Dedifferentiated amniotic fluid mesenchymal stem cell (primary cell): ENCODE measurements around the gene DYRK4.
"Not testable (repeated sequence)": the region's sequence is repeated elsewhere in the genome, so short reads cannot be mapped to it uniquely, and the experiment has no call there.

Experiments
- DNase-seq: peaks from one replicate; pipeline ENCODE4 v3.0.0-alpha.2; 2016; ENCODE audit errors: extremely low spot score

Gene DYRK4, protein sequence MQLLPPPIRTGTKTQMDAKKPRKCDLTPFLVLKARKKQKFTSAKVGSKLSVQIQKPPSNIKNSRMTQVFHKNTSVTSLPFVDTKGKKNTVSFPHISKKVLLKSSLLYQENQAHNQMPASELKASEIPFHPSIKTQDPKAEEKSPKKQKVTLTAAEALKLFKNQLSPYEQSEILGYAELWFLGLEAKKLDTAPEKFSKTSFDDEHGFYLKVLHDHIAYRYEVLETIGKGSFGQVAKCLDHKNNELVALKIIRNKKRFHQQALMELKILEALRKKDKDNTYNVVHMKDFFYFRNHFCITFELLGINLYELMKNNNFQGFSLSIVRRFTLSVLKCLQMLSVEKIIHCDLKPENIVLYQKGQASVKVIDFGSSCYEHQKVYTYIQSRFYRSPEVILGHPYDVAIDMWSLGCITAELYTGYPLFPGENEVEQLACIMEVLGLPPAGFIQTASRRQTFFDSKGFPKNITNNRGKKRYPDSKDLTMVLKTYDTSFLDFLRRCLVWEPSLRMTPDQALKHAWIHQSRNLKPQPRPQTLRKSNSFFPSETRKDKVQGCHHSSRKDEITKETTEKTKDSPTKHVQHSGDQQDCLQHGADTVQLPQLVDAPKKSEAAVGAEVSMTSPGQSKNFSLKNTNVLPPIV

DNA sequence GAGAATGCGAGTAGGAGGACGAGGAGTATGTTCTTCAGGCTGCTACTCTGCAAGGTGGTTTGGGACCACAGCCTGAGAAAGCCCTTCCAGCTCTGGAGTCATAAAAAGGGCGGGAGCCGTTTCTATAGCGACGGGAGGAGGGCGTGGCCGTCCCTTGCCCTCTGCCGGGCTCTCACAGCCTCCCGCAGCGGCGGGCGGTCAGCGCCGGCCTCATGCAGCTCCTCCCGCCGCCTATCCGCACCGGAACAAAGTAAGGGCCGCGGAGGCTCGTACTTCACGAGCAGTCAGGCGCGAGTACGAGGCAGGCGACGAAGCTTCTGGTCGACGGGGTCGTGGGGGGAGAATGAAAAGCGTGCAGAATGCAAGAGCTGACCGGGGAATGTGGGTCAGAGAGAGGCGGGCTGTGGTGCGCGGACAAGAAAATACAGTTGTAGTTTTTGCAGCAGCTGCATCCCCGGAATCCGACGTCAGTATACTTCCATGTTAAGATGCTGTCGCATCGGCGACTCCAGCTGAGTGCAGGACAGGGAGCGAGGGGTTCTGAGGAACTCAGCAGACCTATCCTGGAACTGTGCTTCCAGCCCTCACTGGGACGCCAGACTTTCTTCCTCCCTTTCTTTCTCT lies at the start of gene DYRK4:
DYRK4 (plus strand) TSS at position 175 of the 624 bp plus-strand sequence; CDS start at position 213, 38 bp downstream.
- no peak for DNase-seq

DNA sequence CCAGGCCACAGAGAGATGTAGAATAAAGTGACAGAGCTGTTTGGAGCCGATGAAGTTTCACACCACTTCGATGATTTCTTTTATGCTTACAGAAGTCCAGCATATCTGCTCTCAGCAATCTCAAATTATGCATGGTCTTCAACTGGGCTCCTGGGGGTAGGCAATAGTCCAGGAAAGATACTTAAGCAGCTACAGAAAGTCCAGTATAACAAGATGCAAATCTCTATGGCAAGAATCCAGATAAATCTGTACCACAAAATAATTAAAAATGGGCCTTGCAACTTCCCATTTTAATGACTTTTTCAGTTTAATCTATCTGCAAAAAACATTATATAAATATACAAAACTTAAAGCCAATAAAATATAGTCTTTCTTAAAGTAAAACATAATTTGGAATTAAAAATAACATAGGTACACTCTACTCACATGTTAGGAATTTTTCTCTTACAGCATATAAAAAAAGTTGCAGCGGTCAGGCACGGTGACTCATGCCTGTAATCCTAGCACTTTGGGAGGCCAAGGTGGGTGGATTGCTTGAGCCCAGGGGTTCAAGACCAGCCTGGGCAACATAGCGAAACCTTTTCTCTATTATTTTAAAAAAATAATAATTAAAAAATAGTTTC lies 43.8 kb upstream of the DYRK4 start:
- DNase-seq: peak; percentile 17

GRCh38 chr12:4523443-4523842 lies 38.6 kb upstream of the DYRK4 start:
- not testable (repeated sequence) for DNase-seq

DNA sequence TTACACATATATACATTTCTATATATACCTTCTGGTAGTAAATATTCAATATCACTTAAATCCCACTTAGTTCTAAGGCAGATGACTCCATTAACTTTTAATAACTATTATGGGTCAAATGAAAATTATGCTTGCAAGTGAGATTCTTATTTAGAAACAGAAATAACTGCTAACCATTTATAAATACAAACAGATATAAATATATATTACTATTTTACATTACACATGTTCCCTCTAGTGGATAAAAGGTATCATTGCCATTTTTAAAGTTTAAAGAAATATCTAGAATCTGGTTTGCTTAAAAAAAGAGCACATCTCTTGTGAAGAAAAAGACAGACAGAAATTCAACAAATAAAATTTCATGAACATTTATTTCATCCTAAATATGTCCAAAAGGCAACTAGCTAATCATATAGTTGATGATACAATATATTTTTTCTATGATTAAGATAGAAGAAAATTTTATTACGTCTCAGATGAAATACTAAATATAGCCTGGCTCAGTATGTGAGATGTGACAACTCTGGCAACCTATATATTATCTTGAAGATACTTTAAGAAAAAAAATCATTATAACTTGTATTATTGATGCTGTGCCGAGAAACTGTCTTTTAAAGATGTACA lies 35.0 kb upstream of the DYRK4 start:
- DNase-seq: peak; percentile 17

DNA sequence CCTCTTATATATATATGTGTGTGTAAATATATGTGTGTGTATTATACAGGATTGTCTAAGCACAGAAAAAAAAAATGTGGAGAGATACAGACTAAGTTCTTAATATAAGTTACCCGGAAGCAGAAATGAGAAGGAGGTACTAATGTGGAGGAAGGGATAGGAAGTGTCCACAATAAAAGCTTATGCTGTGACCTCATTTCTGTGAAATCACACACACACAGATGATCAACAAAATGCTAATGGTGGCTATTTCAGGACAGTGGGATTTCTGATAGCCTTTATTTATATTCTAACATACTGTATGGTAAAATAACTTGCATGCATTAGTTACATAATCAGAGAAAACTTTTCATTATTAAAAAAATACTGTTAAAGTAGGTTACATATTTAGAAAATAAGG lies 31.8 kb upstream of the DYRK4 start:
- no peak for DNase-seq

DNA sequence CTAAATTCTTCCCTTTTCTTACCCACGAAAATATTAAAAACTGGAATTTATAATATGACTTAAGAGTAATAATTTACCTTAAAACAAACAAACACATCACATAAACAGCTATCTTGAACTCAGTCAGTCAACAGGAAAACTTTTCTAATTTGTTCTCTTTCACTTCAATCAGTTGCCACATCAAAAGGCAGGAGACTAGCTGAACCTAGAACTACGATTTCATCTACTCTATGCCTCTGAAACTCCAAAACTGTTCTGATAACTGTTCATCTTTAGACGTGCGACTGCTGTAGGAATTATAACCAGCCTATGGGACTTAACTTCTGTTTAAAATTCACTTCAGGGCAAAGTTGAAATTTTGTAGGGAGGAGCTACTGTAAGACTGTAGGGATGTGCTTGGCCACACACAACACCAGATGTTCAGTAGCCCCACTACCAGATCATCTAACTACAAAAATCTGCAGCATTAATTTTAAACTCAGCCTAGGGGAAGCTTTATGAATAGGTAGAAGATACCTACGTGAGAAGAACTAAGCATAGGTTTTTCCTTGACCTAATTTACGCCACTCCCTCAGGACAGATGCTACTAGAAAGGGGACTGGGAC lies 30.9 kb upstream of the DYRK4 start:
- DNase-seq: no peak

GRCh38 chr12:4535092-4535491 lies 26.9 kb upstream of the DYRK4 start:
- DNase-seq: no peak

- no peak for DNase-seq
These were observed 26.1 kb upstream of the DYRK4 start for GRCh38 chr12:4535871-4536270.

- peak; percentile 98 for DNase-seq
These were observed 23.5 kb upstream of the DYRK4 start, which contains the start of gene RAD51AP1 for GRCh38 chr12:4538207-4539160. Gene RAD51AP1 (plus strand): TSS chr12:4538890. CDS start chr12:4538940, 50 bp downstream.

GRCh38 chr12:4539167-4539870 lies 22.7 kb upstream of the DYRK4 start:
- no peak for DNase-seq

- no peak for DNase-seq
These were observed 21.8 kb upstream of the DYRK4 start for GRCh38 chr12:4540170-4540569.

GRCh38 chr12:4540638-4541037 lies 21.4 kb upstream of the DYRK4 start:
- no peak for DNase-seq

GRCh38 chr12:4545195-4545594 lies 16.8 kb upstream of the DYRK4 start:
- no peak for DNase-seq

GRCh38 chr12:4552191-4552590 lies 9.8 kb upstream of the DYRK4 start:
- DNase-seq: no peak

- no peak for DNase-seq
These were observed 8.1 kb upstream of the DYRK4 start for GRCh38 chr12:4553943-4554342.

GRCh38 chr12:4555804-4556203 lies 6.2 kb upstream of the DYRK4 start:
- DNase-seq: no peak

- no peak for DNase-seq
These were observed 5.1 kb upstream of the DYRK4 start for GRCh38 chr12:4556735-4557530.

GRCh38 chr12:4557586-4557985 lies 4.4 kb upstream of the DYRK4 start:
- DNase-seq: no peak

- no peak for DNase-seq
These were observed 3.8 kb upstream of the DYRK4 start for GRCh38 chr12:4558171-4558570.
